GM12873 (cell line): ENCODE data around the gene TH.

Experiments used
- CTCF ChIP-seq: IDR thresholded peaks from 2 replicates; pipeline ENCODE4 v1.5.1; 2012; ENCODE audit warnings: low read depth, mild to moderate bottlenecking, moderate library complexity, low read length, control low read depth; ENCODE audit not compliant: insufficient read depth; ENCODE audit errors: missing control alignments

The TH gene

GRCh38 chr11:2207773-2208621 is 36.4 kb upstream of the TH start:
- no peak for TF ChIP-seq CTCF

GRCh38 chr11:2207212-2207611 is 35.6 kb upstream of the TH start:
- TF ChIP-seq CTCF, result no peak

GRCh38 chr11:2205981-2206690 is 34.5 kb upstream of the TH start:
- TF ChIP-seq CTCF, result no peak

GRCh38 chr11:2205214-2205720 is 33.7 kb upstream of the TH start:
- TF ChIP-seq CTCF, result no peak

GRCh38 chr11:2204361-2205213 is 33.0 kb upstream of the TH start:
- no peak for TF ChIP-seq CTCF

GRCh38 chr11:2203440-2204259 is 32.0 kb upstream of the TH start:
- no peak for TF ChIP-seq CTCF
